Calu3 (cell line): ENCODE results near the gene HLCS. TPM values are rescaled to one million over a fixed set of nuclear protein-coding genes. Genes with fewer than 3 reads are reported as not detected.

Experiments
- BruUV-seq: library from RNA; stranded (reverse); fragments of 400-500 nt; replicated peaks from 2 replicates; lab custom pipeline; 2021; lab: Mats Ljungman, UMichigan
- CTCF ChIA-PET: fragments of 300-600 bp; sonication (Branson Sonifier 250); formaldehyde crosslinking; loops from one replicate; lab custom pipeline; 2022; ENCODE audit warnings: antibody characterized with exemption; lab: Charles Lee
- DNase-seq: peaks from one replicate; pipeline ENCODE4 v3.0.0; 2022
- H3K27ac Mint-ChIP-seq: one replicate; pipeline ENCODE4 v1.8.0; 2022; ENCODE audit warnings: mixed read lengths; ENCODE audit not compliant: unreplicated experiment
- H3K27me3 Mint-ChIP-seq: one replicate; pipeline ENCODE4 v1.8.0; 2022; ENCODE audit warnings: mixed read lengths; ENCODE audit not compliant: unreplicated experiment
- H3K36me3 Mint-ChIP-seq: one replicate; pipeline ENCODE4 v1.8.0; 2022; ENCODE audit warnings: mild to moderate bottlenecking, moderate library complexity, mixed read lengths; ENCODE audit not compliant: insufficient read depth, unreplicated experiment
- H3K4me1 Mint-ChIP-seq: one replicate; pipeline ENCODE4 v1.8.0; 2022; ENCODE audit warnings: mild to moderate bottlenecking, low read depth, mixed read lengths; ENCODE audit not compliant: unreplicated experiment
- H3K4me3 Mint-ChIP-seq: one replicate; pipeline ENCODE4 v1.8.0; 2022; ENCODE audit warnings: mild to moderate bottlenecking, low read depth, moderate library complexity, mixed read lengths; ENCODE audit not compliant: unreplicated experiment
- H3K9me3 Mint-ChIP-seq: one replicate; pipeline ENCODE4 v1.8.0; 2022; ENCODE audit warnings: low read depth, mixed read lengths; ENCODE audit not compliant: unreplicated experiment
- CTCF ChIP-seq: fragments of 200-600 bp; IDR thresholded peaks from one replicate; pipeline ENCODE4 v1.8.0; 2022; ENCODE audit warnings: antibody characterized with exemption; ENCODE audit not compliant: unreplicated experiment
- intact Hi-C: fragments of 100-400 bp; cut with micrococcal nuclease; formaldehyde crosslinking; loops from one replicate; pipeline ENCODE4 v1.10.0; 2022; ENCODE audit not compliant: unreplicated experiment
- total RNA-seq: library from RNA; stranded (reverse); gene quantifications from 2 replicates; pipeline ENCODE4 v1.2.3, GENCODE V29; 2022

Gene HLCS
- total RNA-seq, 1 experiment from 2014 or later, result 18.4 TPM

- no peak for TF ChIP-seq CTCF
- no TSS peak for BruUV-seq
- no peak overlapping the region for H3K27ac Mint-ChIP-seq
- no peak for DNase-seq
- intact Hi-C loops, result no loop called here
- H3K9me3 Mint-ChIP-seq, result peaks cover 4% of the 10 kb centered on the region
- H3K27me3 Mint-ChIP-seq, result no peaks in the 10 kb centered on the region
- no peak overlapping the region for H3K4me3 Mint-ChIP-seq
- H3K4me1 Mint-ChIP-seq, result no peaks in the 10 kb centered on the region
- CTCF ChIA-PET, result interaction anchor here (0.6 kb wide), 1 partner anchor 103 kb away, joined by 4 read pairs; no protein-coding TSS in a partner anchor
- no peaks in the 10 kb centered on the region for H3K36me3 Mint-ChIP-seq
Measured at GRCh38 chr21:36883532-36884486, 82.7 kb downstream of the HLCS start.

- CTCF ChIA-PET, result no interaction called here
- no TSS peak for BruUV-seq
- Mint-ChIP-seq H3K27me3 (no peaks in the 10 kb centered on the region), H3K9me3 (peaks cover 4% of the 10 kb centered on the region), H3K27ac (no peak overlapping the region), H3K4me1 (no peaks in the 10 kb centered on the region), H3K36me3 (no peaks in the 10 kb centered on the region), H3K4me3 (no peak overlapping the region)
- TF ChIP-seq CTCF, result no peak
- intact Hi-C loops, result no loop called here
- DNase-seq, result no peak
Measured at GRCh38 chr21:36882776-36883175, 83.7 kb downstream of the HLCS start.

DNA sequence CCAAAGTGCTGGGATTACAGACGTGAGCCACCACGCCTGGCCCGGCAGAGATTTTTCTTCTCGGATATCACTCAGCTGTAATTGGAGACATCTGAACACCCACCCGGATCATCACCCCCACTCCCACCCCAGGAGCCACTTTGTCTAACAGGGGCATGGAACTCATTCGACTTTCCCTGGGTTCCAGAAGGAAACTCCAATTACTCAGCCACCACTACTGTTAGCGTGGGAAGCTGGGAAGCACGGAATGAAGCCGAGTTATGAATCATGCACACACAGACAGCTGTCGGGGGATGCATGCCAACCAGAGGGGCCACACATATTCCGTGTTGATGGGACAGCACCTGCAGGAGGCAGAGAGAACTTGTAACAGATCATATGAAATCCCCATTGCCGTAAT, 85.2 kb downstream of the HLCS start:
- BruUV-seq, result no TSS peak
- no peak overlapping the region for H3K27ac Mint-ChIP-seq

DNA sequence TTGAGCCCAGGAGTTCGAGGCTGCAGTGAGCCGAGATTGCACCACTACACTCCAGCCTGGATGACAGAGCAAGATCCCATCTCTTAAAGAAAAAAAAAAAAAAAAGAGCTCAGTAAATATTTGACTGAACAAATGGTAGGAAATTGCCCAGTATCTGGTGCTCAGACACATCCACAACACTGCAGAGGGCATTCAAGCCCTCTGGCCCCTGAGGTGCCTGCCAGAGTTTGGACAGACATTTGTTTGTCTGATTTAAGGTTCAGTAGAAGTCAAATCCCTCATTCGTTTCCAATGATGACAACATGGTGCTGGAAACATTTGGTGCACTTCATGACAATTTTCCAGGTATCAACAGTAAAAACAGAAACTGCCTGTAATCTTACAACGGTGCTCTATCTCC, 86.6 kb downstream of the HLCS start:
- peaks cover 4% of the 10 kb centered on the region for H3K9me3 Mint-ChIP-seq
- intact Hi-C loops, result no loop called here
- CTCF ChIA-PET, result no interaction called here
- H3K27me3 Mint-ChIP-seq, result no peaks in the 10 kb centered on the region
- DNase-seq, result no peak
- H3K36me3 Mint-ChIP-seq, result no peaks in the 10 kb centered on the region
- no TSS peak for BruUV-seq
- TF ChIP-seq CTCF, result no peak
- H3K4me1 Mint-ChIP-seq, result no peaks in the 10 kb centered on the region
- no peak overlapping the region for H3K4me3 Mint-ChIP-seq
- H3K27ac Mint-ChIP-seq, result no peak overlapping the region

More for the DNA sequence above, 85.2 kb downstream of the HLCS start:
- CTCF ChIA-PET, result no interaction called here
- Mint-ChIP-seq H3K4me1 (no peaks in the 10 kb centered on the region), H3K9me3 (peaks cover 4% of the 10 kb centered on the region), H3K4me3 (no peak overlapping the region), H3K27me3 (no peaks in the 10 kb centered on the region), H3K36me3 (no peaks in the 10 kb centered on the region)
- TF ChIP-seq CTCF, result no peak
- intact Hi-C loops, result no loop called here
- no peak for DNase-seq
